GM18907 (cell line): ENCODE data around the gene KIF22.
"Not testable (repeated sequence)": the region's sequence is repeated elsewhere in the genome, so short reads cannot be mapped to it uniquely, and the experiment has no call there.

ENCODE experiments used
- ATAC-seq: cut with Tn5 transposase; IDR thresholded peaks from one replicate; pipeline ENCODE4 v1.9.1; 2021; ENCODE audit warnings: mild to moderate bottlenecking, moderate library complexity; ENCODE audit not compliant: unreplicated experiment

KIF22 gene

DNA sequence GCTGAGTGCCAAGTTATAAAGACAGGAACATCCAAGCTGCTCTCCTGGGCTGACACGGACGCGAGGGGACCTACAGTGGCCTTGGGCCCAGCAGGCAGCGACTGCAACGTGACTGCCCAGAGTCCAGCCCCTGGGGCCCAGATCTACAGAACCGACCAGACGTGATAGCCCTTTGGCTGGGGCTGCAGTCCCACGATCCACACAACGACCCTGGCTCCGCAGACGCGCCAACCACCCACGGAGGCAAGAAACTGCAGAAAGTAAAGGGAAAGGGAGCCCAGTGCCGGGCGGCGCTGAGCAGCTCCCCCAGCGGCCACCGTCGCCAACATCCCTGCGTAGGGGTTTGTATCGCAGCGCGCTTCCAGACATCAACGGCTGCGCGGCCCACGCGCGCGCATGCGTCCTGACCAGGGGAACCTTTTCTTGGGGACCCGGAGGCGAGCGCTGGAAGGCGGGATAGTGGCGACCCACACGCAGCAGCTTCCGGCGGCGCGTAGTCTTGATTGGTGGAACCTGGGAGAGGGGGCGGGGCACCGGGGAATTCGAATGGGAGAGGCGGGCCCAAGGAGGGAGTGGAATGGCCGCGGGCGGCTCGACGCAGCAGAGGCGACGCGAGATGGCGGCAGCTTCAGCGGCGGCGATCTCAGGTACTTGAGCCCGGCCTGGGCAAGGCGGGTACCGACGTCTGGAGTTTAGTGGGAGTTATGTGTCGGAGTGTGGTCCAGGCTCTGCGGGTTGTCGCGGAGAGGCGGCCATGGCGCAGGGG lies at the start of gene KIF22:
Gene KIF22 (plus strand): TSS at position 569 of the 766 bp plus-strand sequence. CDS start 9 bp downstream, at position 578.
- ATAC-seq, result peak; percentile 94

DNA sequence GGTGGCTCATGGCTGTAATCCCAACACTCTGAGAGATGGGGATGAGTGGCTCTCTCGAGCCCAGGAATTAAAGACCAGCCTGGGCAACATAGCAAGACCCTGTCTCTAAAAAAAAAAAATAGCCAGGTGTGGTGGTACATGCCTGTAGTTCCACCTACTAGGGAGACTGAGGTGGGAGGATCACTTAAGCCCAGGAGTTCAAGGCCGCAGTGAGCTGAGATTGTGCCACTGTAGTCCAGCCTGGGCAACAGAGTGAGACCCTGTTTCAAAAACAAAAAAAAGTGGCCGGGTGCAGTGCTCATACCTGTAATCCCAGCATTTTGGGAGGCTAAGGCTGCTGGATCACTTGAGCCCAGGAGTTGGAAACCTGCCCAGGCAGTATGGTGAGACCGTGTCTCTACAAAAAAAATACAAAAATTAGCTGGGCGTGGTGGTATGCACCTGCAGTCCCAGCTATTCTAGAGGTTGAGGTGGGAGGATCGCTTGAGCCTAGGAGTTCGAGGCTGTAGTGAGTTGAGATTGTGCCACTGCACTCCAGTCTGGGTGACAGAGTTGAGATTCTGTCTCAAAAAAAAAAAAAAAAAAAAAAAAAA lies 47.8 kb upstream of the KIF22 start:
- ATAC-seq, result no peak

DNA sequence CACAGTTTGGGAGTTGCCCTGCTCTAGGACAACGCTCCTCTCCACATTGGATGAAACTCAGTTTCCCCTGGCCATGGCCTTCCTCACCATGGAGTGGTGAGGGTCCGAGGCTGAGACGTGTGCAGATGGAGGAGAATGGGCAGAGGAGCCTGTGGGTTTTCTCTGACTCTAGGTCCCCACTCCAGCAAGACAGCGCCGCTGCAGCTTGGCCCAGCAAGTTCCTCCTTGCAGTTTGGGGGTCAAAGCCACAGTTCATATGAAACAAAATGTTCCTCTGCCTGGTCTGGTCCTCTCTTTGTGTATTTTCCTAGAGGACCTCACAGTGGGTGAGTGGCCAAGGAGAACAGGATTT lies 47.1 kb upstream of the KIF22 start:
- no peak for ATAC-seq

DNA sequence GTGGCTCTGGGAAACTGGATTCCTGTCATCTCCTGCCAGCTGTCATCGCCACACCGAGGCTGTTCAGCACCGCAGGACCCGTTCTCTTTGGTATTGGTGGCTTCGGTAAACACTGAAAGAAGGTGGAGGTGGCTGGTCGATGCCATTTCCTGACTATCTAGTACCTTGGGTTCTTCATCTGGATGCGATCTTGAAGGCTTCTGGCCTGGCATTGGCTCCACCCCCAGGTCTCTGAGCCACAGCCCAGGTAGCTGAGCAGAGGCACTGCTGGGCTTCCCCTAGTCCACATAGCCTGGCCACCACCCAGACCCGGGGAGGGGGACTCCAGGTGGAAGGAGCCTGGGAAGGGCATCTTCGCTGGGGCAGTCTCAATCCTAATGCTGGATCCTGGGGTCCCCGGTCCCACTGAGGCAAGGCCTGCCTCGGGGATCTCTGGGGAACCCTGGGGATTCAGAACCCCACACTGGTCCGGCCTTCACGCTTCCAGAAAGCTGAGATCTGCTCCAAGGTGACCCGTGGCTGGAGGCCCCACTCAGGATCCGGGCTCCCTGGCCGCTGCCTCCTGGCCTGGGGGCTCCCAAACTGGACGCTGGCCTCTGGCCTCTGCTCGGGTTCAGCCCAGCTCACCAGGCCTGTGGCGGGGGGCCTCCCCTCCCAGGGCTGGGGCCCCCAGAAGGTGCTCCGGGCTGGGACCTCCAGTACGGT lies 46.6 kb upstream of the KIF22 start:
- no peak for ATAC-seq

DNA sequence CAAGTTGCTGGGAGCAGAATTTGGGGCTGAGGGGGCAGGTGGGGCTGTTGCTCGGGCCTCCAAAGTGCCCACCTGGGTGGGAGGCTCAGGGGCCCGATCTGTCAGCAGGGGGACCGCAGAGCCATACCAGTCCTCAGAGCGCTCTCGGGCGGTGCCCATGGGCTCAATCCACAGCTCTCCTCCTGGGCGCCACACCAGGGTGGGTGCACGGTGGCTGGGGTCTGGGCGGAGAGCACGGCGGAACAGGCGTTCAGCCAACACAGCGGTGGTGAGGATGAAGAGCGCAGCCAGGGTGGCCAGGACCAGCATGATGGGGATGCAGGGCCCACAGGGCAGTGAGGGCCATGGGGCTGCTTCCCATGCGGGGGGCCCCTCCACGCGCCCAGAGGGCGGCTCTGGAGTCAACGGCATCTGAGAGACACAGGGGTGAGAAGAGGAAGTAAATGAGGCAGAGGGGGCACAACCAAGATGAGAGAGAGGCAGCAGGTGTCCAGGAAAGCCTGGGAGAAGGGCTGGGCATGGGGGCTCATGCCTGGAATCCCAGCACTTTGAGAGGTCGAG lies 45.9 kb upstream of the KIF22 start:
- no peak for ATAC-seq

DNA sequence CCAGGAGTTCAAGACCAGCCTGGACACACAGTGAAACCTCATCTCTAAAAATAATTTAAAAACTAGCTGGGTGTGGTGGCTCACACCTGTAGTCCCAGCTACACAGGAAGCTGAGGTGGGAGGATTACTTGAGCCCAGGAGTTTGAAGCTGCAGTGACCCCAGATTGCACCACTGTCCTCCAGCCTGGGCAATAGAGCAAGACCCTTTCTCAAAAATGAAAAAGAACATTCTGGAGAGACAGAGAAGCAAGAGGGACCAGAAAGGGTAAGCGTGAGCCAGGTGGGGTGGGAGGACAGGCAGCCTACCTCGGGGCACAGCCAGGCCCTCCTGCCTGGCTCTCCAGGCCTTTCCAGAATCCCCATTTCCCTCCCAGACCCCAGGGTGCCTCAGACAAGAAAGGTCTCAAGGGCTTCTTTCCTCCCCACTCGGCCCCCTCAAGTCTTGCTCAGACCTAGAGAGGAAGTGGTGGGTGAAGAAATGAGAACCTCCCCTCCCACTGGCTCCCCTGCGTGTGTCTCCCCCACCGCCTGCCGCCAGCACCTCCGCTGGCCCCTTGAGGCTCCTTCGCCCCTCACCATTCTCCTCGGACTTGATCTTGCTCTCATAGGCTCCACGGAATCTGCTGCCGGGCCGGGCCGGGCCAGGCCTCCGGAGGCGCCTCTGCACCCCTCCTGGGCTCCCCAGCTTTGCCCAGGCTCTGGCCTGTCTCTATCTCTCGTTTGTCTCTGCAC lies 45.3 kb upstream of the KIF22 start:
- ATAC-seq, result peak; percentile 38

DNA sequence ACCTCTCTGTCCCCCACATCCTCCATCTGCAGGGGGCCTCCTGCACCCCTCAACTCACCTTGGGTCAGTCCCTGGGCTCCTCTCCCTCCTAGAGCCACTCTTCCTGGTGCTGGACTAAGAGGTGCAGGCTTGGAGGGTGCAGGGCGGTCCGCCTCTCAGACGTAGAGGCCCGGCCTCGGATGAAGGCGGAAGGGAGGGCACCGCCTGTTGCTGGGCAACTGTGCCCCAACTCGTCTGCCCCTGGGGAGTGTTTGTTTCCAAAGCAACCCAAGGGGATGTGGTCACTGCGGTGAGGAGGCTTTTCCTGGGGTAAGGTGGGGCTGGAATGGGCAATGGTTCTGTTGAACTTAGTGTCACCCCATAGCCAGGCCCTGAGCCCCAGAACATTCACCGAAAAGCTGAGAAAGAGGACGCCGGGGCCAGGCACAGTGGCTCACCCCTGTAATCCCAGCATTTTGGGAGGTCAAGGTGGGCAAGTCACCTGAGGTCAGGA lies 44.7 kb upstream of the KIF22 start, which contains the start of gene C16orf54:
Gene C16orf54 (minus strand): TSS at position 138 of the 493 bp plus-strand sequence. CDS start 1,039 bp downstream, outside the sequence.
- ATAC-seq, result peak; percentile 88

DNA sequence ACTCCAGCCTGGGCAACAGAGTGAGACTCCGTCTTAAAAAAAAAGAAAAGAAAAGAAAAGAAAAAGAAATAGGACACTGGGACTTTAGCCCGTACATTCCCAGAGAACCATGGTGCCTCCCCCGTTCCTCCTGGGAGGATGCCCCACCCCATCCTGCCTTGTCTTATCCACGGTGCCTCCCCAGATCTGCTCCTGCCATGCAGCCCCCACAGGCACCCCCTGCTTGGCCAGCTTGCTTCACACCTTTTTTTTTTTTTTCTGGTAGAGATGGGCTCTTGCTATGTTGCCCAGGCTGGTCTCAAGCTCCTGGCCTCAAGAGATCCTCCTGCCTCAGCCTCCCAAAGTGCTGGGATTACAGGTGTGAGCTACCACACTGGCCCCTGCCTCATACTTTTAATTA lies 44.0 kb upstream of the KIF22 start:
- not testable (repeated sequence) for ATAC-seq

DNA sequence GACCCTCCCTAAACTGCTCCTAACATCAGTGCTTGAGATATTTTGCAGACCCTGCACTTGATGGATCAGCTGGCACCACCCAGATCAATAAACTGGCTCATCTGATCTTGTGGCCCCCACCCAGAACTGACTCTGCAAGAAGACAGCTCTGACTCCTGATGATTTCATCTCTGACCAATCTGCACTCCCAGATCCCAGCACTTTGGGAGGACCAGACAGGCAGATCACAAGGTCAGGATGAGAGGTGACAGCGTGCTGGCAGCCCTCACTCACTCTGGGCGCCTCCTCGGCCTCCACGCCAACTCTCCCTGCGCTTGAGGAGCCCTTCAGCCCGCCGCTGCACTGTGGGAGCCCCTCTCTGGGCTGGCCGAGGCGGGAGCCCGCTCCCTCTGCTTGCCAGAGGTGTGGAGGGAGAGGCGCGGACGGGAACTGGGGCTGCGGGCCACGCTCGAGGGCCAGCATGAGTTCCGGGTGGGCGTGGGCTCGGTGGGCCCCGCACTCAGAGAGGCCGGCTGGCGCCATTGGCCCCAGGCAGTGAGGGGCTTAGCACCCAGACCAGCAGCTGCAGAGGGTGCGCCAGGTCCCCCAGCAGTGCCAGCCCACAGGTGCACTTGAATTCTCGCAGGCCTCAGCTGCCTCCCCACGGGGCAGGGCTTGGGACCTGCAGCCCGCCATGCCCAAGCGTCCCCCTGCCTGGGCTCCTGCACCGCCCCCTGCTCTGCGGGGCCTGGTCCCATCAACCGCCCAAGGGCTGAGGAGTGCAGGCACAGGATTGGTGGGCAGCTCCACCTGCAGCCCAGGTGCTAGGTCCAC lies 42.4 kb upstream of the KIF22 start:
- no peak for ATAC-seq

DNA sequence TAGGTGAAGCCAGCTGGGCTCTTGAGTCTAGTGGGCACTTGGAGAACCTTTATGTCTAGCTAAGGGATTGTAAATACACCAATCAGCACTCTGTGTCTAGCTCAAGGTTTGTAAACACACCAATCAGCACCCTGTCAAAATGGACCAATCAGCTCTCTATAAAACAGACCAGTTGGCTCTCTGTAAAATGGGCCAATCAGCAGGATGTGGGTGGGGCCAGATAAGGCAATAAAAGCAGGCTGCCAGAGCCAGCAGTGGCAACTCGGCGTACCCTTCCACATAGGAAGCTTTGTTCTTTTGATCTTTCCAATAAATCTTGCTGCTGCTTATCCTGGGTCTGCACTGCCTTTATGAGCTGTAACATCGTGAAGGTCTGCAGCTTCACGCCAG lies 41.8 kb upstream of the KIF22 start:
- not testable (repeated sequence) for ATAC-seq

DNA sequence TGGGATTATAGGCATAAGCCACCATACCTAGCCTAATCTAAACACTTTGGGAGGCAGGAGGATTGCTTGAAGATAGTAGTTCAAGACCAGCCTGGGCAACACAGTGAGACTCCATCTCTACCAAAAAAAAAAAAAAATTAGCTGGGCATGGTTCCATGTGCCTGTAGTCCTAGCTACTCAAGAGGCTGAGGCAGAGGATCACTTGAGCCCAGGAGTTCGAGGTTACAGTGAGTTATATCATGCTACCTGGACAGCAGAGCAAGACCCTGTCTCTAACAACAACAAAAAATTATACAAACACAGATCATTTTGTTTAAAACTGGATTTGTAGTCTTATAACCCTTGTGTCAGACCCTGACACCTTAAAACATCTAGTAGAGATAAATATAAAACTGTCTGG lies 37.0 kb upstream of the KIF22 start:
- ATAC-seq, result no peak

DNA sequence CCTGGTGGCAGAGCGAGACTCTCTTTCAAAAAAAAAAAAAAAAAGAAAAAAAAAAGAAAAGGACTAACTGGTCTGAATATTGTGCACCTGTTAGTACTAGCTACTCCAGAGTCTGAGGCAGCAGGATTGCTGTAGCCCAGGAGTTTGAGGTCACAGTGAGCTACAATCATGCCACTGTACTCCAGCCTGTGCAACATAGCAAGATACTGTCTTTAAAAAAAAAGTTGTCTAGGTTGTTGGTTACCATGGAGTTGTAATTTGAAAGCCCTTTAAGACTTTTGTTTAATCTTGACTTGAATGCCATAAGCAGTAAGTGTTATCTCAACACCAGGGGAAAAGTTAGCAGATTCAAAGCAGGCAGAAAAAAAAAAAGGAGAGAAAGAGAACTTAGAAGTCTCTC lies 33.9 kb upstream of the KIF22 start:
- no peak for ATAC-seq

DNA sequence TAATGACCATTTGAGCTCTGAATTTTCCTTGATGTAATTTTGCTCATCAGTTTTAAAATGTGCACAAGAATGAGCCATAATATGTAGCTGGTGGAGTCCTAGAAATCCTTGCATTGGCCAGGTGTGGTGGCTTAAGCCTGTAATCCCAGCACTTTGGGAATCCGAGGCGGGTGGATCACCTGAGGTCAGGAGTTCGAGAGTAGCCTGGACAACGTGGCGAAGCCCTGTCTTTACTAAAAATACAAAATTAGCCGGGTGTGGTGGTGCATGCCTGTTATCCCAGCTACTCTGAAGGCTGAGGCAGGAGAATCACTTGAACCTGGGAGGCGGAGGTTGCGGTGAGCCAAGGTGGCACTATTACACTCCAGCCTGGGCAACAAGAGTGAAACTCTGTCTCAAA lies 33.5 kb upstream of the KIF22 start:
- not testable (repeated sequence) for ATAC-seq

DNA sequence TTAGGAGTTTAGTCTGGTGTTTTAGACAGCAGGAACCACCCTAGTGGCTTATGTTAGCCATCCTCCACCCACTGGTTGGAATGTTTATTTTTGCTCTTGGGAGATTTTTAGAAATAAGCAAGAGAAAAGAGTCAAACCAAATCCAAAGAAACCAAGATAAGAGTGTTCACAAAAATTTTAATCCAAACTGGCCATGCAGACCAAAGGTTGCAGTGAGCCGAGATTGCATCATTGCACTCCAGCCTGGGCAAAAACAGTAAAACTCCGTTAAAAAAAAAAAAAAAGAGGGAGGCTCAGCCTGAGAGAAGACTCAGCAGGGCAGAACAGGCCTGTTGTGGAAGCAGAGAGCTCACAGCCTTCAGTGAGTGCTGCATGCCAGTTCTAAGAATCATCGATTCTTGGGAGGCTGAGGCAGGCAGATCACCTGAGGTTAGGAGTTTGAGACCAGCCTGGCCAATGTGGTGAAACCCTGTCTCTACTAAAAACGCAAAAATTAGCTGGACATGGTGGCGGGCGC lies 32.5 kb upstream of the KIF22 start:
- ATAC-seq, result no peak

DNA sequence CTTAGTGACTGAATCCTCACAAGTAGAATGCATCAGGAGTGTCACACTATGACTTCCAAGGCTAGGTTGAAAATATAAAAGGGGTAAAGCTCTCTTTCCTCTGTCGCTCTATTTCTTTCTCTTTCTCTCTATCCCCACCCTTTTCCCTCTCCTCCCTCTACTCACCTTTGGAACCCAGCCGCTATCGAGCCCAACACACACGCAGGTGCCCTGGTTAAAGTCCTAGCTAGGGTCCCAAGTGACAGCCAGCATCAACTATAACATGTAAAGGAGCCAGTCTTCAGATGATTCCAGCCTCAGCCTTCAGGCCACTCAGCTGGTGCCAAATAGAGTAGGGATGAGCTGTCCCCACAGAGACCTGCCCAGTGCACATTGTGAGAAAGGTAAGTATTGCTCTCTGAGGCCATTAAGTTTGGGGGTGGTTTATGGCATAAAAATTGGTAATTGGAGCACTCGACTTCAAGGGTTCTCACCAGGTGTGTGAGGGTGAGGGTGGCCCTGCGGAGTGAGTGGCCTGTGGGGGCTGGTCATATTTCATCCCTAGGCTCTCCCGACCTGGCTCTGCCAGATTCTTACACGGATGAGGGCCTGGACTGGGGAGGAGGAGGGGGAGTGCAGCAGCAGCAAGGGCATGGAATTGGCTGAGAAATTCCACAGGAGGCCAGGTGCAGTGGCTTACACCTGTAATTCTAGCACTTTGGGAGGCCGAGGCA lies 29.8 kb upstream of the KIF22 start:
- ATAC-seq, result no peak

DNA sequence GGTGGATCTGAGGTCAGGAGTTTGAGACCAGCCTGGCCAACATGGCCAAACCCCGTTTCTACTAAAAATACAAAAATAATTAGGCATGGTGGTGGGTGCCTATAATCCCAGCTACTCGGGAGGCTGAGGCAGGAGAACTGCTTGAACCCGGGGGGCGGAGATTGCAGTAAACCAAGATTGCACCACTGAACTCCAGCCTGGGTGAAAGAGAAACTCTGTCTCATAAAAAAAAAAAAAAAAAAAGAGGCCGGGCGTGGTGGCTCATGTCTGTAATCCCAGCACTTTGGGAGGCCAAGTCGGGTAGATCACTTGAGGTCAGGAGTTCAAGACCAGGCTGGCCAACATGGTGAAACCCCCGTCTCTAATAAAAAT lies 29.3 kb upstream of the KIF22 start:
- not testable (repeated sequence) for ATAC-seq

DNA sequence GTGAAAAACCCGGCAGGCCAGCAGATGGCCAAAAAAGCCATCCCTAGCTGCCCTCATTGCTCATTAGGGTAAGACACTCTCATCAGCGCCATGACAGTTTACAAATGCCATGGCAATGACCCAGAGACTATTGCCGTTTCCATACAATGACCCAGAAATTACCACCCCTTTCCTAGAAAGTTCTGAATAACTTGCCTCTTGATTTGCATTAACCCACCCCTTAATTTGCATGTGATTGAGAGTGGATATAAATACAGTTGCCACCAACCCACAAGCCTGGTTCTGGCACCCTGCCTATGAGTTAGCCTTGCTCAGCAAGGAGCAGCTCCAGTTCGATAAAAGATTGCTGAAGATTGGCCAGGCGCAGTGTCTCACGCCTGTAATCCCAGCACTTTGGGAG lies 28.7 kb upstream of the KIF22 start:
- ATAC-seq, result no peak

DNA sequence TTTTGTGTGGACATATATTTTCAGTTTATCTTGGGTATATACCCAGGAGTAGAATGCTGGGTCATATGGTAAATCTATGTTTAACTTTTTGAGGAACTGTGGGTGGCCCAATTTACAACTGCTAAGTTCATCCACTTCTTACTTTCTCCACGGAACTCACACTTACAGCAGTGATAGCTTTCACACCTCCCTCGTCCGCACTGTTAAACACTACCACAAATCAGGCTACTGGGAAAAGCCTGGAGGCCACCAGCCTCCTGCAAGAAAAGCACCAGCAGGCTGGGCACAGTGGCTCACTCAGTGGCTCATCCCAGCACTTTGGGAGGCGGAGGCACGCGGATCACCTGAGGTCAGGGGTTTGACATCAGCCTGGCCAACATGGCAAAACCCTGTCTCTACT lies 27.2 kb upstream of the KIF22 start:
- ATAC-seq, result no peak
